Erythroblast (primary cell): Measurements from ENCODE around the gene OR4K15.
"Not testable (repeated sequence)": the region's sequence is repeated elsewhere in the genome, so short reads cannot be mapped to it uniquely, and the experiment has no call there.

Experiments
- DNase-seq, 2 experiments: peaks; one replicate each; lab custom pipeline; 2025; lab: John Stamatoyannopoulos, UW
- GATA1 ChIP-seq: IDR thresholded peaks from 2 replicates; pipeline ENCODE4 v1.6.1; 2011; ENCODE audit warnings: low read depth, mild to moderate bottlenecking, control low read depth, low read length, moderate library complexity
- POLR2A ChIP-seq: IDR thresholded peaks from 2 replicates; pipeline ENCODE4 v1.6.1; 2011; ENCODE audit warnings: mild to moderate bottlenecking, low read length

OR4K15 gene, protein sequence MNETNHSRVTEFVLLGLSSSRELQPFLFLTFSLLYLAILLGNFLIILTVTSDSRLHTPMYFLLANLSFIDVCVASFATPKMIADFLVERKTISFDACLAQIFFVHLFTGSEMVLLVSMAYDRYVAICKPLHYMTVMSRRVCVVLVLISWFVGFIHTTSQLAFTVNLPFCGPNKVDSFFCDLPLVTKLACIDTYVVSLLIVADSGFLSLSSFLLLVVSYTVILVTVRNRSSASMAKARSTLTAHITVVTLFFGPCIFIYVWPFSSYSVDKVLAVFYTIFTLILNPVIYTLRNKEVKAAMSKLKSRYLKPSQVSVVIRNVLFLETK

DNA sequence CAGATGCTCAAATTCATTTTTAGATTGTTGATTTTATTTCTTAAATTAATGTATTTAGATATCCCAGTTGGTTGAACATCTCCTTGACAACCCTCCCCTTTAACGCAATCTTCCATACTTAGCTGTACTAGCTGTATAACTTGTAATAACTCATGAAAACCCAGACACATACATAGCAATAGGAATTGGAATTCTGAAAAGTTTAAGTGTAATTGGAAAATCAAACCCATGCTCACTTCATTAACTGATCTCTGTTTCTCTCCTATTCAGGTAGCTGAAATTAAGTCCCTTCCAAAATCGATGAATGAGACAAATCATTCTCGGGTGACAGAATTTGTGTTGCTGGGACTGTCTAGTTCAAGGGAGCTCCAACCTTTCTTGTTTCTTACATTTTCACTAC, at the start of gene OR4K15:
OR4K15 (plus strand) TSS at position 301 of the 400 bp plus-strand sequence; CDS start at position 301, 0 bp downstream.
- DNase-seq = no peak
- no peak for TF ChIP-seq GATA1
- TF ChIP-seq POLR2A = no peak

- no peak for DNase-seq
- TF ChIP-seq GATA1 (no peak), POLR2A (no peak)
Measured at GRCh38 chr14:19930617-19931016, 44.8 kb upstream of the OR4K15 start, which contains the start of gene OR4K1. Gene OR4K1 (plus strand): TSS chr14:19930917. CDS start chr14:19935667, 4,750 bp downstream.

GRCh38 chr14:19941668-19942067, 33.7 kb upstream of the OR4K15 start:
- no peak for TF ChIP-seq POLR2A
- no peak for TF ChIP-seq GATA1

DNA sequence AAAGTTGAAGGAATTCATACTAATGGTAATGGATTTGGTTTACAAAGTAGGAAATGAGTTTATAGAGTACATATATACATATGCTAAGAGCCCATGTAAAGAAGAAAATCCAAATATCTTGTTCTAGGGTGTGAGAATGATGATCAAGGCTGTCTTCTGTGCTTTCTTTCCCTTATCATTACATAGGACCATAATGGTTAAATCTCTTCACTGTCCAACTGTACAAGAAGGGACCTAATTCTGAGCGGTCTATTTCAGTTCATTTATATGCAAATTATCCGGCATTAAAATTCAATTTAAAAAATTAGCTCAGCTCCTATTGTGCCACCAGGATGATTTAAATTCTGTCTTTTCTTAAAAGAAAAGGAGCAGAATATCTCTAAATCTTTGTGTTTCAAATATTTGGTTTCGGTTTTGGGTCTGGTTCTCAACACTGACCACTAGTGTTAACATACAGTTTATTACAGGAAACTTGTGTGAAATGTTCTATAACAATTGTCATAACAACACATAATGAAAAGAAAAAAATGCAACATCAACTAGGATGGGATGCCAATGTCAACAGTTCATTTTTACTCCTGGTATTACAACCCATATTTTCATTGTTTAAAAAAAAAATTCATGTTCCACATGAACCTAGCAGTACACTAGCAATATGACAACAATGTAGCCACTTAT, 27.8 kb upstream of the OR4K15 start:
- no peak for DNase-seq

More at GRCh38 chr14:19941668-19942067, 33.7 kb upstream of the OR4K15 start:
- DNase-seq = no peak

DNA sequence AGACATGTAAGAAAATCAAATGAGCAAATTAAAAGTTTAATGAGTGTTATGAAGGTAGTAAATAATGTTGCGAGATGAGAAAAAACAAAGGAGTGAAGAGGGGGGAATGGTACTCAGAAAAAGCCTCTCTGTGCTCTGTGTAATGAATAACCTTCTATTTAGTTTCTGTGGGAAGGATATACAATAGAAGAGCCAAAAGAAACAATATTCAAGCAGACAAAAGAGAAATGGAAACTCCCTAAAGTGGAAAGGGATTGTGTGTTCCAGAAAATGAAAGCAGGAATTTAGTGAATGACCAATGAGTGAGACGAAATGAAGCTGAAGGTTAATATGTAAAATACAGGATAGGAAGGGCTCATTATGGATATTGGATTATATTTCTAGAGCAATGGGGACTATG, 26.2 kb upstream of the OR4K15 start:
- no peak for DNase-seq
- no peak for TF ChIP-seq GATA1
- no peak for TF ChIP-seq POLR2A

More for the DNA sequence above, 27.8 kb upstream of the OR4K15 start:
- TF ChIP-seq GATA1 (no peak), POLR2A (no peak)

- not testable (repeated sequence) for DNase-seq
Measured at GRCh38 chr14:19969735-19970134, 5.7 kb upstream of the OR4K15 start.

DNA sequence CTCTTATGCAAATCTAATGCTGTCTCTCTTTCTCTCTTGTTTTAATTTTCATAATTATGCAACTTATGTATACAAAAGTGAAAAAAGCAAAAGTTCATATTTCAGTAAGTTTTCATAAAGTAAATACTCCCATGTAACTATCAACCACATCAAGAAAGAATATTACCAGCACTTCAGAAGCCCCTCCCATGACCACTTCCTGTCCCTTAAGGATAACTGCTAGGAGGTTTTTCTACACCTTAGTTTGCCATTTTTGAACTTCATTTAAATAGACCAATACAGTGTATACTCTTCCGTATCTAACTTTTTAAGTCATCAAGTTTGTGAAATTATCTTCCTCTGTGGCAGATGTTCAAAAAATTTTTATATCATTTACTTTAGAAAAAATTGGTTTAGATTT, 547 bp upstream of the OR4K15 start:
- TF ChIP-seq POLR2A (no peak), GATA1 (no peak)
- no peak for DNase-seq

DNA sequence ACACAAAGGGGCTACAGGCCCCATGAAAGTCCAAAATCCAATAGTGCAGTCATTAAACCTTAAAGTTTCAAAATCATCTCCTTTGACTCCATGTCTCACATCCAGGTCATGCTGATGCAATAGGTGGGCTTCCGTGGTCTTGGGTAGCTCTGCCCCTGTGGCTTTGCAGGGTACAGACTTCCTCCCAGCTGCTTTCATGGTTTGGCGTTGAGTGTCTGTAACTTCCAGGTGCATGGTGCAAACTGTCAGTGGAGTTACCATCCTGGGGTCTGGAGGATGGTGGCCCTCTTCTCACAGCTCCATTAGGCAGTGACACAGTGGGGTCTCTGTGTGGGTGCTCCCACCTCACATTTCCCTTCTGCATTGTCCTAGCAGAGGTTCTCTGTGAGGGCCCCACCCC, 18.0 kb downstream of the OR4K15 start:
- no peak for DNase-seq
- TF ChIP-seq GATA1 = no peak
- no peak for TF ChIP-seq POLR2A

- DNase-seq = no peak
- no peak for TF ChIP-seq POLR2A
- TF ChIP-seq GATA1 = no peak
Measured at GRCh38 chr14:20001863-20002262, 26.5 kb downstream of the OR4K15 start, which contains the start of gene OR4Q2. Gene OR4Q2 (plus strand): TSS chr14:20002163.

DNA sequence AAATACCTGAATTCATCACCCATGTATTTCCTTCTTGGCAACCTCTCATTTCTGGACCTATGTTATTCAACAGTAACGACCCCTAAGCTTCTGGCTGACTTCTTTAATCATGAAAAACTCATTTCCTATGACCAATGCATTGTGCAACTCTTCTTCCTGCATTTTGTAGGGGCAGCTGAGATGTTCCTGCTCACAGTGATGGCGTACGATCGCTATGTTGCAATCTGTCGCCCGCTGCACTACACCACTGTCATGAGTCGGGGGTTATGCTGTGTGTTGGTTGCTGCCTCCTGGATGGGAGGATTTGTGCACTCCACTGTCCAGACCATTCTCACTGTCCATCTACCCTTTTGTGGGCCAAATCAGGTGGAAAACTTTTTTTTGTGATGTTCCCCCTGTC, 26.9 kb downstream of the OR4K15 start:
- no peak for DNase-seq
- TF ChIP-seq GATA1 = no peak
- no peak for TF ChIP-seq POLR2A

GRCh38 chr14:20008156-20008555, 32.8 kb downstream of the OR4K15 start:
- no peak for DNase-seq
- TF ChIP-seq POLR2A = no peak
- TF ChIP-seq GATA1 = no peak

GRCh38 chr14:20019257-20019865, 44.0 kb downstream of the OR4K15 start, which contains the start of gene OR4K14:
Gene OR4K14 (minus strand): TSS chr14:20019307. CDS start chr14:20015193, 4,114 bp downstream.
- no peak for DNase-seq
- no peak for TF ChIP-seq POLR2A
- TF ChIP-seq GATA1 = no peak
